ENCODE results near the gene PLAGL1. TPM values are rescaled to one million over a fixed set of nuclear protein-coding genes. Genes with fewer than 3 reads are reported as not detected.

Gene PLAGL1
- total RNA-seq, 2 donors from 2014 or later: 3.3 to 6.3 TPM

GRCh38 chr6:143967706-143968376 is 40.2 kb downstream of the PLAGL1 start:
- DNase-seq: no peak
- ATAC-seq: no peak
- Mint-ChIP-seq H3K4me1 (peaks cover 2% of the 10 kb centered on the region), H3K27me3 (peaks cover 10% of the 10 kb centered on the region), H3K27ac (no peak overlapping the region), H3K4me3 (no peak overlapping the region), H3K36me3 (ENCODE audit: low read depth) (peaks cover 3% of the 10 kb centered on the region)
- no peaks in the 10 kb centered on the region for H3K9me3 ChIP-seq (ENCODE audit: control insufficient read depth, low read length, poor library complexity, severe bottlenecking)

DNA sequence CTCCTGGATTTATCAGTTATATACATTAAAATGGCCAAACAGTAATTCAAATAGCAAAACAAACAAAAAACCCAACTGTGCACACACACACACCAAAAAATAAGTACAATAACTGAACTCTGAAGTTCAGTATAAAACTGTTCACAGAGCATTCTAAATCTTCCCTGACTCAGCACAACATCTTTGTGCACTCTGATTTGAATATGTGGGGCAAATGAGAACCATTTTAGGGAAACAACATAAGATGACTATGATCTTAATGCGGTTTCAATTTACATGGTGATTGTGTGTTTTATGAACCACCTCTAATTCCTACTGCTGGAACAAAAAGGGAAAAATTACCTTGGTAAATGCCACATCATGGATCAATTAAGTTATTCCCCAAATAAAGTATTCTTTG is 41.7 kb downstream of the PLAGL1 start:
- Mint-ChIP-seq H3K27ac (no peak overlapping the region), H3K4me1 (peaks cover 2% of the 10 kb centered on the region), H3K27me3 (peaks cover 7% of the 10 kb centered on the region), H3K36me3 (ENCODE audit: low read depth) (peaks cover 3% of the 10 kb centered on the region), H3K4me3 (no peak overlapping the region)
- ATAC-seq (no peak), DNase-seq (no peak)
- no peaks in the 10 kb centered on the region for H3K9me3 ChIP-seq (ENCODE audit: control insufficient read depth, low read length, poor library complexity, severe bottlenecking)

GRCh38 chr6:143965503-143966171 is 42.4 kb downstream of the PLAGL1 start:
- Mint-ChIP-seq H3K27me3 (peaks cover under 1% of the 10 kb centered on the region), H3K4me3 (no peak overlapping the region), H3K4me1 (peaks cover 2% of the 10 kb centered on the region), H3K36me3 (ENCODE audit: low read depth) (peaks cover 3% of the 10 kb centered on the region), H3K27ac (no peak overlapping the region)
- ATAC-seq (peak; percentile 42), DNase-seq (no peak)
- no peaks in the 10 kb centered on the region for H3K9me3 ChIP-seq (ENCODE audit: control insufficient read depth, low read length, poor library complexity, severe bottlenecking)

- ATAC-seq: no peak
- no peaks in the 10 kb centered on the region for H3K27me3 Mint-ChIP-seq
- H3K4me3 Mint-ChIP-seq: no peak overlapping the region
- no peak overlapping the region for H3K27ac Mint-ChIP-seq
- no peak for DNase-seq
- no peaks in the 10 kb centered on the region for H3K9me3 ChIP-seq (ENCODE audit: control insufficient read depth, low read length, poor library complexity, severe bottlenecking)
- peaks cover 2% of the 10 kb centered on the region for H3K4me1 Mint-ChIP-seq
- H3K36me3 Mint-ChIP-seq (ENCODE audit: low read depth): peaks cover 3% of the 10 kb centered on the region
These were observed 43.4 kb downstream of the PLAGL1 start for GRCh38 chr6:143964674-143965081.

GRCh38 chr6:143963158-143963919 is 44.7 kb downstream of the PLAGL1 start:
- Mint-ChIP-seq H3K27me3 (no peaks in the 10 kb centered on the region), H3K27ac (no peak overlapping the region), H3K36me3 (ENCODE audit: low read depth) (peaks cover 5% of the 10 kb centered on the region), H3K4me3 (no peak overlapping the region), H3K4me1 (peaks cover 2% of the 10 kb centered on the region)
- DNase-seq (no peak), ATAC-seq (no peak)
- no peaks in the 10 kb centered on the region for H3K9me3 ChIP-seq (ENCODE audit: control insufficient read depth, low read length, poor library complexity, severe bottlenecking)

DNA sequence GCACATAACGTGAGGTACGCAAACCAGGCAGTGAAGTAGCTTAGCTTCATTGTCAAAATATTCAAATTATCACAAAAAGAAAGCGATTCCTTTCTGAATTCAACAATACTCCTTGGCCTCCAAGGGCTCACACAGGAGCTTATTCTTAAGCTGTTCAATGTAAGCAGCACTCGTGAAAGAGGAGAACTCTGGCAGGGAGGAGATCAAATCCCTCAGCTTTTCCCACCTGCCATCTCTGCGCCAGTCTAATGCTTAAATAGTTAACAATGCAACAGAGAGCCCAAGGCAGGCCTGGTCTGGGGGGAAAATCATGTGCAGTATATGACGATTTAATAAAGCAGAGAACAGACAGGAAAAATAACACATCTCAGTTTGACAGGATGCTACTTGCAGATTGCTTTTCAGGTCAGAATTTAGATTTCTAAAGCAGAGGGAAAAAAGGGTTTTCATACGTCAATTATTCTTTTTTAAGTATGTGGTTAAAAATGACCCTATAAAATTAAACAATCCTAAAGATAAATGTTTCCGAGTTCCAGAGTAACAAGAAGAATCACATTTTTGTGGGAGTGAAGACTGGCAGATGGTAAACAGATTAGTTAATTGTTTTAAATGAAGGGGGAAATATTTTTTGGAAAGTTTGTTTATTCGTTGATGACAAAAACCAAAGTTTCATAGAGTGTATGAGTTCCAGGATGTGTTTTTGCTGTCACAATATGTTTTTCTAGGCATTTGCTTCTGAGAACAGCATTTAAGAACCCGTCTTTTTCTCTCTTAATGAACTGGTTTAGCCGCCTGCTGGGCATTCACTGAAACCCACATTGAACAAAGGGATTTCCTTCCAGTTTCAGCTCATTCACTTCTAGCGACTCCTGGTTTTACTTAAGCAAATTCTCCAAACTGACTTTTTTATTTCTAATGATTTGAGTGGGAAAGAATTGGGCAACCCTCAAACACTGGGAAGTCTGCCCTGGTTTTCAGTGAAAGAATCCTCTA is 45.9 kb downstream of the PLAGL1 start:
- no peak overlapping the region for H3K27ac Mint-ChIP-seq
- ATAC-seq (no peak), DNase-seq (no peak)
- H3K4me3 Mint-ChIP-seq: no peak overlapping the region
- no peaks in the 10 kb centered on the region for H3K27me3 Mint-ChIP-seq
- peaks cover 2% of the 10 kb centered on the region for H3K36me3 Mint-ChIP-seq (ENCODE audit: low read depth)
- peaks cover 2% of the 10 kb centered on the region for H3K4me1 Mint-ChIP-seq
- no peaks in the 10 kb centered on the region for H3K9me3 ChIP-seq (ENCODE audit: control insufficient read depth, low read length, poor library complexity, severe bottlenecking)

GRCh38 chr6:143961066-143961465 is 47.0 kb downstream of the PLAGL1 start:
- no peak overlapping the region for H3K4me3 Mint-ChIP-seq
- no peaks in the 10 kb centered on the region for H3K9me3 ChIP-seq (ENCODE audit: control insufficient read depth, low read length, poor library complexity, severe bottlenecking)
- DNase-seq (no peak), ATAC-seq (no peak)
- no peak overlapping the region for H3K27ac Mint-ChIP-seq
- peaks cover 2% of the 10 kb centered on the region for H3K4me1 Mint-ChIP-seq
- no peaks in the 10 kb centered on the region for H3K27me3 Mint-ChIP-seq
- H3K36me3 Mint-ChIP-seq (ENCODE audit: low read depth): peaks cover 2% of the 10 kb centered on the region

DNA sequence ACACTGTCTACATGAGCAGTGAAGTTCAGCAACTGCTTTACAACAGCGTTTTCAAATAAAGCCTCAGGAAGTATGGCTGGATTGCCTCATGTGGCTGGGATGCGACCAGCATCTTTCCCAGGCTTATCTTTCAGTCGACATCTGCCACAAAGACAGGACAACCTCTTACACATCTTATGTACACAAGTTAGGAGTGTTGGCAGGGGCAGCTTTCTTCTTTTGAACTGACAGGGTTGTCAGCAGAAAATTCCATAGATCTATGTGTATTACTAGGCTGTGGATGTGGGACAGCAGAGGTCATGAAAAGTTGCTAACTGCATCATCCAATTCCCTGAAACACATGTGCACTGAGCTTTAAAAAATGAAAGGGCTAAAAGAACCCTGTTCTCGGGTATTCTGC is 48.1 kb downstream of the PLAGL1 start:
- no peaks in the 10 kb centered on the region for H3K9me3 ChIP-seq (ENCODE audit: control insufficient read depth, low read length, poor library complexity, severe bottlenecking)
- peaks cover 2% of the 10 kb centered on the region for H3K4me1 Mint-ChIP-seq
- H3K36me3 Mint-ChIP-seq (ENCODE audit: low read depth): peaks cover 2% of the 10 kb centered on the region

DNA sequence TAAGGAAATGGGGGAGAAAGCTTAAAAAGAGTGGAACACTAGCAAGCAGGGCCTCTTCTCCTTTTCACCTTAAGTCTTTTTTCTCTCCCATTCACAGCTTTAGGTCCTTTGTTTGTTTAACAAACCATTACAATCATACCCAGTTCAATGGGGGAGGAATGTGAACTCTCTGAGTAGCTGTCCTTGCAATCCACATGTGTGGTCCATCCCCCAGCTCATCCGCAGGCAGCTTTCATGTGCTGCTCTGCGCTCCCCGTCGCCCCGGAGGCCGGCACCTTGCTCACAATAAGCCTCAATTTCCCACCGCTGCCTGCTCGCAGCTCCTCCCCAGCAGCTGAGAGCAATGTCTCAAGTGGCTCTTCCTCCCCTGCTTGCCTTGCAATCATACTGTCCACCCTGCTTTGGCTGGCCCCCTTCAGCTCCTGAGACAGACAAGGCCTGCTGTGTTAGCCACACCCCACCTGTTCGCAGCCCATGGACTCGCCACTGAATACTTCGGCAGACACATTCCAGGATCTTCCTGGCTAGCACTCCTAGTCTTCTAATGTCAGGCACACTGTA is 49.1 kb downstream of the PLAGL1 start:
- H3K27ac Mint-ChIP-seq: no peak overlapping the region
- no peaks in the 10 kb centered on the region for H3K9me3 ChIP-seq (ENCODE audit: control insufficient read depth, low read length, poor library complexity, severe bottlenecking)
- ATAC-seq: no peak
- H3K27me3 Mint-ChIP-seq: no peaks in the 10 kb centered on the region
- DNase-seq: no peak
- H3K4me1 Mint-ChIP-seq: peaks cover 2% of the 10 kb centered on the region
- peaks cover 2% of the 10 kb centered on the region for H3K36me3 Mint-ChIP-seq (ENCODE audit: low read depth)
- H3K4me3 Mint-ChIP-seq: no peak overlapping the region

More for the DNA sequence above, 48.1 kb downstream of the PLAGL1 start:
- Mint-ChIP-seq H3K4me3 (no peak overlapping the region), H3K27me3 (no peaks in the 10 kb centered on the region), H3K27ac (no peak overlapping the region)
- DNase-seq (no peak), ATAC-seq (no peak)

DNA sequence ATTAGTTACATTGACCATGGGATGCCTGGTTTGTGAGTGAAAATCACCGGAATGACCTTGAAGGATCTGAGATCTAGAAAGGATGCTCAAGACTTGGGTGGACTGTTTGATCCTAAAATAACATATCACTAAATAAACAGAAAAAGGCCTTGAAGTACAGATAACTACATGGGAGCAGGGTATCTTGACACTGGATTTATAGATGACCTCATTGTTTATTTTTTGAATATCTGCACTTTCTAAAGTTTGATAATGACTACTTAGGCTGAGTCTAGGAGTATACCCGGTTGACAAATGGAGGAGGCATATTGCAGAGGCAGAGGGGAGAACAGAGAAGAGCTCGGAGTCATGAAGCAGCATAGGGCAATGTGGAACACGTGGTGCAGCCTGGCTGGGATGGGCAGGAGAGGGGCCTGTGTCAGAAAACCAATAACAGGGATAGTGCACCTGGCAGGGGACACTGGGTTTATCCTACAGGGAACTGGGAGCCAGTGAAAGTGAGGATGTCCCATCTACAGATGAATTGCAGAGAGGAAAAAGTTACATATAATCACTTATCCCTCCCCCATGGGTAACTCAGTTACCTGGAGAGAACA is 50.3 kb downstream of the PLAGL1 start:
- H3K4me1 Mint-ChIP-seq: no peaks in the 10 kb centered on the region
- no peak for ATAC-seq
- H3K27ac Mint-ChIP-seq: no peak overlapping the region
- no peaks in the 10 kb centered on the region for H3K27me3 Mint-ChIP-seq
- no peak overlapping the region for H3K4me3 Mint-ChIP-seq
- no peaks in the 10 kb centered on the region for H3K9me3 ChIP-seq (ENCODE audit: control insufficient read depth, low read length, poor library complexity, severe bottlenecking)
- H3K36me3 Mint-ChIP-seq (ENCODE audit: low read depth): peaks cover 2% of the 10 kb centered on the region
- no peak for DNase-seq

GRCh38 chr6:143955971-143956370 is 52.1 kb downstream of the PLAGL1 start:
- Mint-ChIP-seq H3K36me3 (ENCODE audit: low read depth) (peaks cover 2% of the 10 kb centered on the region), H3K27me3 (no peaks in the 10 kb centered on the region), H3K27ac (no peak overlapping the region), H3K4me1 (no peaks in the 10 kb centered on the region), H3K4me3 (no peak overlapping the region)
- no peaks in the 10 kb centered on the region for H3K9me3 ChIP-seq (ENCODE audit: control insufficient read depth, low read length, poor library complexity, severe bottlenecking)
- ATAC-seq (no peak), DNase-seq (no peak)

DNA sequence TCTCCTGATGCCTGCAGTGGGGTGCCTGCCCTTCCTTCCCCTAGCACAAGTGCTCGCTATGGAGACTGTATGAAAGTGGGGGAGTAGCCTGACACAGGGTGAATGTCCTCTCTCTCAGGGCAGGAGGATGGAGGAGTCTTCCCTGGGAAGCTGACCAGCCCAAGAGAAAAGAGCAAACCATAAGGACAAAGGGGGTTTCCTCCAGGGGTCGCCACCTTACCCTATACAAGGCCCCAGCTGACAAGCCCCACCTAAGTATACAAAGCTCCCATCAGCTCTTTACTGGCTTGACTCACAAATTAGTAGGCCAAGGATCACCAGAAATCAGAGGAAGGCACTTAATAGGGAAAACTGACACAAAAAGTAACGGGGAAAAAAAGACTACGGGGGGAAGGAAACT is 54.1 kb downstream of the PLAGL1 start:
- Mint-ChIP-seq H3K4me1 (no peaks in the 10 kb centered on the region), H3K4me3 (no peak overlapping the region), H3K36me3 (ENCODE audit: low read depth) (no peaks in the 10 kb centered on the region), H3K27ac (no peak overlapping the region), H3K27me3 (no peaks in the 10 kb centered on the region)
- no peak for DNase-seq
- no peaks in the 10 kb centered on the region for H3K9me3 ChIP-seq (ENCODE audit: control insufficient read depth, low read length, poor library complexity, severe bottlenecking)
- no peak for ATAC-seq

Measured in T-helper 17 cell (primary cell).